HG03442 (cell line): ENCODE results near the gene ACTN4.

Source experiments
- ATAC-seq: cut with Tn5 transposase; IDR thresholded peaks from one replicate; pipeline ENCODE4 v1.9.1; 2021; ENCODE audit warnings: mild to moderate bottlenecking, moderate library complexity; ENCODE audit not compliant: unreplicated experiment

The ACTN4 gene

DNA sequence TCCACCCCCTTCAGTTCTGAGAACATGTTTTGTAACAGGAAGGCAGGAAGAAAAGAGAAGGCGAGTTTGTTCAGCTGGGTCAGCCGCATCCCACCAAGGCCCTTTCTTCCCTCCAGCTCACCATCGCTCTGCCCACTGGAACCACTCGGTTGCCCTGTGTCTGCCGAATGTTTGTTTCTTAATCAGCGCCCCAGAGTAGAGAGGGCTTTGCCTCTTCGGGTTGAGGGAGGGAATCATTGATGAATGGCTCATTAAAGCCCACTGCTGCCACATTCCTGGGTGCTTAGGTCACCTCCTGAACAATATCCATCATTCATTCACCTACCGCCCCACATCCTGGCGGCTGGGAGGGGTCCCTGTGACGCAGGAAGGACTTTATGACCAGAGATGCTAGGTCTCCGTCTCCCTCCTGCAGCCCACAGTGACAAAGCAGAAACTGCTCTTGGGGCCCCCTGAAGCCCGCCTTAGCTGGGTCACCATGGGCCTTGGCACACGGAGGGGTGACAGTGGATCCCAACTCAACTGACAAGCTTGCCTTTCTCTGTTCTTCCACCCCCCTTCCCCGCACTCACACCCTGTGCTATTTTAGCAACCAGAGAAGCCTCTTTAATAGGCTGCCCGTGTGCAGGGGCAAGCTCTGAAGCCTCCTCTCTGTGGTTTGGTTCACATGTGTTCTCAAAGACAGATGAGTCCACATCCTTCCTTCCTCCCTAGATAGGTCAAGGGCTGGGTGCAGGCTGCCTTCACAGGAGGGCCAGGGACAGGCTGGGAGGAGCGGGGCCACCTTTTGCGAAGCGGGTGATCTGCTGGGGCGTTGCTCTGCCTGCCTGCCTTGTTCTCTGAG, 46.2 kb downstream of the ACTN4 start:
- no peak for ATAC-seq

DNA sequence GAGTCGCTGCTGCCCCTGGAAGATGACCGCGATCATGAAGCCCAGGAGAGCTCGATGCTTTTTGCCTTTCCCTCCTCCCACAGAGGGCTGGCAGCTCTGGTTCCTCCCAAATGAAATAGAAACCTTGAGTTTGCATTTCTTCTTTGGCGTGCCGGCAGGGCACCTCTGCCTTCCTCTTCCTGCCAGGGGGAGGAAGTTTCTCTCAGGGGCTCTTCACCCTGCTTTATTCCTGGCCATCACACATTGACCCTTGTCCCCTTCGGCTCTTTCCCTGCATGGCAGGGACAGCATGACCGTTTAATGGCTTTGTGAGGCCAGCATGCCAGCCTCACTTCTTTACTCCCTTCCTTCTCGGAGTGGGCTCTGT, 47.9 kb downstream of the ACTN4 start:
- no peak for ATAC-seq

DNA sequence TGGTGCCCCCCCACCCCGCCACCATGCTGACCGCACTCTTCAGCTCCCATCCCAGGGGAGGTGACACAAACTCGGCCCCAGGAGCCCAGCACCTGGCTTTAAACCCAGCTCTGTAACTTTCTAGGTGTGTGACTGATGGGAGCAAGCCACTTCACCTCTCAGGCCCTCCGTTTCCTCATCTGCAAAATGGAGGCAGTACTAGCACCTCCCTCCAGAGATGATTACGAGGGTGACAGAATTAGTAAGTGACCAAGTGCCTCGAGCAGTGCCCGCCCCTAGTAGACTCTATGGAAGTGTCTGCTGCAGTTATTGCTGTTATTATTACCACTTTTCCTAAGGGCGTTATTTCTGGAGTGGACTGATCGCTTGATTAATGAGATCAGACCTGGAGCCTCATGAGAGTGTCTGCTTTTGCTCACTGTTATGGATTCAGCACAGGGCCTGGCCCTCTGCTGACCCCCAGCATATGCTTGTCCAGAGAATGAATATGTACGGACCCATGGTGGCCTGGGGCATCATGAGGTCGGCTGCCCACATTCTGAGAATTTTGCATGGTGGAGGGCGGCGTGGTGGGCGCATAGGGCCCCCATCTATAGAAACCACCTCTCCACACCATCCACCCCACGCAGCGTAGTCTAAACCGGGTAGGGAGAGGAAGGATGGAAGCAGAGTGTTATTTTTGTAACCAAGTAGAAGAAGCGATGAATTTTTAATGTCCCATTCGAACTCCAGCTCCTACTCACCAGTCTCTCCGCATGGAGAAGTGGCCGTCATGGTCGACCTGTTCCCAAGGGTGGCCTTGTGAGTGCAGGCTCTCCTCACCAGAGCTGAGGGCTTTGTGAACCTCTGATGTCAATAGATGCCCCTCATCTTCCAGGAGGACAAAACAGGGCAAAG, 48.6 kb downstream of the ACTN4 start:
- ATAC-seq, result no peak

DNA sequence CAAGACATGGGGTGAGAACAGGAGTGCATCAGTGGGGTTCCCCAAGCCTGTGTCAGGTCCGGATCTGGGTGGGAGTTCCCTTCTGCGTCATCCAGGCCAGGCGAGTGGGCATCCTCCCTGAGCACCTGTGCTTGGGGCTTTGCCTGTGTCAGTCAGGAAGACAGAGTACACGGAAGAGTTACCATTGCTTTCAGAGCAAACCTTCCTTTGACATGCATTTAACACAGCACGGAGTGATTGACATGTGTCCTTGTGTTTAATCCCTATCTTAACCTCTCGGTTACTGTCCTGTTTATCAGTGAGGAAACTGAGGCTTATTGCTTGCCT, 49.2 kb downstream of the ACTN4 start:
- no peak for ATAC-seq

DNA sequence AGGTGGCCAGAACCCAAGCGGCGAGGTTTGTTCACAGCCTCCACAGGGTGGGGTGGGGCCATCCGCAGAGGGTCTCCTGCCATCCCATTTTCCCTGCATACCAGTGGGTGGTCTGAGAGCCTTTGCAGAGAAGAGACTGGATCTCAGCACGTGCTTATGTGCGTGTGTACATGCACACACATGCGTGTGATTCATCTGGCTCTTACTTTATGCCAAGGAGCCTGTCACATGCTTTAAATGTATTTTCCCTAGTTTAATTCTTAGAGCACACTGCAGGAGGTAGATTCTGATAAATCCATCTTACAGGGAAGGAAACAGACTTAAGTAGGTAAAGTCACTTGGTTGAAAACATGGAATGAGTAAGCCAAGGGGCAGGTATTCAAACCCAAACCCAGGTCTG, 49.7 kb downstream of the ACTN4 start:
- ATAC-seq, result no peak

DNA sequence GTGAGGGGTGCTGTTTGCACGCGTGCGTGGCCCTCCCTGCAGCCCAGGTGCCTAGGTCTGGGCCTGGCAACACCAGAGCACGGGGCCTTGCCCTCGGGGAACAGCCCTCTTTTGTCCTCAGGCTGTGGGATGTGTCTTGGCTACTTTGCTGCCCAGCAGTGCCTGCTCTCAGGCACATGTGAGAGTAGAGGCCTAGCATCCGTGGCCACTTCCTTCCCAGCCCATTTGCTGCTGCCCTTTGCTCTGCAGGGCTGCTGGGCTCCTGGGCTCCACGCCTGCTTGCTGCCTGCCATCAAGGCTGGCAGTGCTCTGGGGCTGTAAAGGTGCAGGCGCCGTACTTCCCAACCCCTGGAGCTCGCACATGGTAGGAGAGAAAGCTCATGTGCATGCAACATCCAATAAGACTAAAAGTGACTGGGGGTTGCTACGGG, 50.2 kb downstream of the ACTN4 start:
- no peak for ATAC-seq

DNA sequence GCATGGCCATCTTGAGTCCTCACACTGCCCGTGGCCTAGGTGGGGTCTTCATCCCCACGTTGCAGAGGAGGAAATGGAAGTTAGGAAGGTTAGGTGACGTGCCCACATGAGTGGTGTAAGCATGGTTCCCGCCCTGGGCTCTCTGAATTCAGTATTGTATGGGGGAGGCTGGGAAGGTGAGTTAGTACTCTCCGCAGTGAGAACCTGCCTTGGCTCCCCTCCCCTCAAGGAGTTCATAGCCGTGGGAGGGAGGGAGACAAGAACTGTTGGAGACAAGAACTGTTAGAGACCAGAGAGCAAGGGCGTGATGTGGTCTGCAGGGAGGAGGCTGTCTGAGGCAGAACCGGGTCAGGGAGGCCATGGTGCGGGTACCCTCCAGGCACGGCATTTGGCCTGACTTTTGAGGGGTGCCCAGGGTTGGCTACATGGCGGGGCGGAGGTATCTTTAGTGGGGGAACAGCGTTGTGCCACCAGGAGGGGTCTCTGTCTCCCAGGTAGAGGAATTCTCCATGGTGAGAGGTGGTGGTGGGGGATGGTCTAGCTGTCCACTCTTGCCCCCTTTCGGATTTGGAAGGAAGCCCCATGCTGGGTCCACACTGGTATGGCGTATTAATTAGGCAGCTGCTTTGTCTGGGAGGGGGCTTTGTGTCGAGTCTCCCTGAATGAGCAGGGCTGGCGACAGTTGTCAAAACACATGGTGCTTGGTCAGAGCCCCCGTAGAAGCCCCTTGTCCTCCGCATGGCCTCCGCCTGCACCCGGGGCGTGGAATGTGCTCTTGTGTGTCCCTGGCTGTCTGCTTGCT, 51.0 kb downstream of the ACTN4 start:
- no peak for ATAC-seq

DNA sequence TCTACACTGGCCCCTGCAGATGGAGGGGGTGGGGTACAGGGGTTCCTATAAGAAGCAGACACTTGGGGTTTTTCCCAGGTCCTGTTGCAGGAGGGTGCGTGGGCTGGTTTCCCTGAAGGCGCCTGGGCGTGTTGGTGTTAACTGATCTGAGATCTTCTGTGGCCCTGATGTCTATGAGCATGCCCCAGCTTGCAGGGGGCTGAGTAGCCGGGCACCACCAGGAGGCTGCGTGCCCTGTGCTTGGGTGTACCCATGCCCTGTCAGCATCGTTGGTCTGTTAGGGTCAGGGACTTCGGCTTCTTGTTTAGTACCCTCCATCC, 51.5 kb downstream of the ACTN4 start:
- no peak for ATAC-seq

DNA sequence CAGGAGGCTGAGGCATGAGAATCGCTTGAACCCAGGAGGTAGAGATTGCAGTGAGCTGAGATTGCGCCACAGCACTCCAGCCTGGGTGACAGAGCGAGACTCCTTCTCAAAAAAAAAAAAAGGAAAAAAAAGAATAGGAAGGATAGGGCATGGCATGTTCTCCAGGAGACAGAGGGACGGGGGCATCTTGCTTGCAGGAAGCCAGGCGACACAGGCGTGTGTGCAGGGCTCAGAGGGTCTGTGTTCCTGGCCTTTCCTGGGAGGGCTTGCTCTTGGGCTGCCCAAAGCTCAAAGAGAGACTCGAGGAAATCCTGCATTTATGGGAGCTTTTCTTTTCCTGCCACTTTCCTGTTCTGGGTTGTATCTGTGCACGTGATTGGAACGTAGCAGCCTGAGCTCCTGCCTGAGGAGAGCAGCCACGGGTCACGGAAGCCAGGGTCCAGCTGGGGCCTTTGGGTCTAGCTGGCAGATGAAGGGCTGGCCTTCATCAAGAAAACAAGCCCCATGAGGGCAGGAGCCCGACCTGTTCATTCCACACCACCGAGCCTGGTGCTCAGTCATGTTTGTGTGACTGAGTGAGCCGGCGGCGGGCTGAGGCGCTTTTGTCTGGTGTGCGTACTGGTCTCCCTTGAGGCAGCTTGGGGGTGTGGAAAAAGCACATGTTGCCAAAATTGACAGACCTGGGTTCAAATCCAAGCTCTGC, 52.3 kb downstream of the ACTN4 start:
- ATAC-seq, result no peak

DNA sequence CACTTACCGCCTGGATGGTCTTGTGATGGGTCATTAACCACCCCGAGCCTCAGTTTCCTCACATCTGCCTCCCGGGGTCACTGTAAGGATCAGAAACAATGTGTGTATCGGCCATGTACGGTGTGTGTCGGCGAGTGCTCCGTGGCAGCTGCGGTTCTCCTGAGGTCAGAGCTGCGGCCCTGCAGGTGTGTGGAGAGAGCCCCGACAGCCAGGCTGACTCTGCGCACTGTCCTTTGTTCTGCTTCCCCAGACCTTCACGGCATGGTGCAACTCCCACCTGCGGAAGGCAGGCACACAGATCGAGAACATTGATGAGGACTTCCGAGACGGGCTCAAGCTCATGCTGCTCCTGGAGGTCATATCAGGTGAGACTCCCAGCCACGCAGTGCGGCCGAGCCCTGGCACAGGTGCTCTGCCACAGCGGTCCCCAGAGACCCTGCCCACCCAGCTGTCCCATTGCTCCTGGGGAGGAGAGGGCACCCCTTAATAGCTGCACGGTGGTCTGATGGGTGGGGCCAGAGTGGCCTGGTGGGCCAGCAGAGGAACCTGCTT, 53.0 kb downstream of the ACTN4 start:
- no peak for ATAC-seq

DNA sequence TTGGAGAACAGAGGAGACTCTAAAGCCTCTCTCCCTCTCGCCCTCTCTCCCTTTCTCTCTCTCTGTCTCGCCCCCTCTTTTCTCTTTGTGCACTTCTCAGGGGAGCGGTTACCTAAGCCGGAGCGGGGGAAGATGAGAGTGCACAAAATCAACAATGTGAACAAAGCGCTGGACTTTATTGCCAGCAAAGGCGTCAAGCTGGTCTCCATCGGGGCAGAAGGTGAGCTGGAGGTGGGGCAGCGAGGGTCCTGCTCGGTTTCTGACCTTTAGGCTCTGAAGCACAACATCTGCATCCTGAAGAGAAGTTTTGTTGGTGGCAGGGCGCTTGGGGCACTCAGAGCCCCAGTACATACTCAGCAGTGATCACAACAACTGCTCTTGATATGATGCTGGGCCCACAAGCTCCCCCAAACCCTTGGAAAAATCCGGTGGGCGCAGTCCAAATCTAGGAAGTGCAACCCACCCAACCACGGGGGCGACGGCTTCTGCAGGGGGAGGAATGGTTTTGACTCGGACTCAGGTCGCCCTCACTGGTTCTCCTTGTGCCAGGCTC, 53.5 kb downstream of the ACTN4 start:
- no peak for ATAC-seq

DNA sequence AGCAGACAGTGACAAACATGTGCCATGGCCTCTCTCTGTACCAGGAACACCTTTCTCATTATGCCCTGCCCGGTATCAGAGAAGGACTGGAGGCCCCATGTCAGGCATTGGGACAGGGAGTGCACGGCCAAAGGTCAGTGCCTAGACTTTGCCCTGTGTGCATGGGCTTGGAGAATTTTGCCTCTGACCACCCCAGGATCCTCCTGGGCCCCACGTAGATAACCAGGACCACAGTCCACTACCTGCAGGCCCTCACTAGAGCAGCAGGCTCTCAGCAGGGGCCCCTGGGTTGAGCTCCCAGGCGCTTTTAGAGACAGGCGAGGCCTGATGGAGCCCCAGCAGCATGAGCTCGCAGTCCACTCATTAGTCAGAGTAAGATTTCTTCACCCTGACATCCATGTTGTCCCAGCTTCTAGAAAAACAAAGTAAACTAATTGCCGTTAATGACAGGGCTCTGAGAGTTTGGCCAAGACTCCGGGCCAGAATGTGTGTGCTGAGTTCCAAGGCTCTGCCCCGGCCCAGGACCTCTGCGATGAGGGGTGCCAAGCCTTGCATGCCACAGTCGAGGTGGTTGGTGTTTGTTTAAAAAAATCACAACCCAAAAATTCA, 54.1 kb downstream of the ACTN4 start:
- ATAC-seq, result no peak

DNA sequence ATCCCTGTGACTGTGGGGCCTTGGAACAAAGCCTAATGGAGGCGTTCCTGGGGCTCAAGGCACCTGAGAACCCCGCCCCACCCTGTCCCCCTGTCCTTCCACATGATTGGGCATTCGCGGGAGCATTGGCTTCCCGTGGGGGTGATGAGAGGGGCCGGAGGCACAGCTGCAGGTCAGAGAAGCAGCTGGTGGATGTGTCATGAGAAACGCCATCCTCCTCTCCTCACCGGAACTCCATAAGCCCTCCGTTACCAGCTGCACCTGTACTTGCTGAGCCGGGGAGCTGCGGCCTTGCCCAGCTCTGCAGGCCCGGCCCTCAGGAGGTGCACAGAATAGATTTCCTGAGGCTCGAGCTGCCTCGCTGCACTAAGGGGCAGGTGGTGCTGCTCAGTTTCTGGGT, 54.8 kb downstream of the ACTN4 start:
- ATAC-seq, result no peak

DNA sequence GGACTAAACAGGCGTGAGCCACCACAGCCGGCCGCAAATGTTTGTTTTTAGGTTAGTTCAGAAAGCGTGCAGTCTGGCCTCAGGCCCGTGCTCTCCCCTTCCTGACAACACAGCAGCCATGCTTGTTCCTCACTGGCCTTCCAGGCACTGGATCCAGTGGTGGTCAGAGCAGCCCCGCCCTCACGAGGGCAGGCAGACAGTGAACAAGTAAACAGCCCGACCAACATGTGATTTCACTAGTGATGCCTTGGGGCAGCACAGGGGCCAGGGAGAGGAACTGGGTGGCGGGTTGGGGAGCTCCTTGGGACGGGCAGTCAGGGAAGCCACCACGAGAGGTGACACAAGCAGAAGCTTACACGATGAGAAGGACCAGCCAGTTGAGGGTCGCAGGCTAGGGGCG, 56.1 kb downstream of the ACTN4 start:
- no peak for ATAC-seq

DNA sequence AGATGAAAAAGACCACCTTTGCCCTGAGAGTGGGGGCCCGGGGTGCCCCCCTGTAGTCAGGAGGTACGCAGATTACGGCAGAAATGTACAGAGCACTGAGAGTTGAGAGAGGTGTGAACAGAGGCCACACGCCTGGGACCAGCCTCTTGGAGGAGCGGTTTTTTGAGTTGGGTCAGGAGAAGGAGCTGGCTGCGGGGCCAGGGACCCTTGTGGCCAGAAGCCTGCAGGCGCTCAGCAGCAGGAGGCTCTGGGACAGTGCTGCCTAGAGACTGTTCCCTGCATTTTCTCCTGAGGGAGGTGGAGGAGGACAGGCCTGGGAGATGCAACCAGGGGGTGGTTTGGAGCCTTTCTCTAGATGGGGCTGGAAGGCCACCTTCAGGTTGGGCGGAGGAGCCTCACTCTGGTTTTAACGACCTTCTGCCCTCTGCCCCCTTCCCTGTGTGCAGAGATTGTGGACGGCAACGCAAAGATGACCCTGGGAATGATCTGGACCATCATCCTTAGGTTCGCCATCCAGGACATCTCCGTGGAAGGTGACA, 57.1 kb downstream of the ACTN4 start:
- ATAC-seq, result no peak

DNA sequence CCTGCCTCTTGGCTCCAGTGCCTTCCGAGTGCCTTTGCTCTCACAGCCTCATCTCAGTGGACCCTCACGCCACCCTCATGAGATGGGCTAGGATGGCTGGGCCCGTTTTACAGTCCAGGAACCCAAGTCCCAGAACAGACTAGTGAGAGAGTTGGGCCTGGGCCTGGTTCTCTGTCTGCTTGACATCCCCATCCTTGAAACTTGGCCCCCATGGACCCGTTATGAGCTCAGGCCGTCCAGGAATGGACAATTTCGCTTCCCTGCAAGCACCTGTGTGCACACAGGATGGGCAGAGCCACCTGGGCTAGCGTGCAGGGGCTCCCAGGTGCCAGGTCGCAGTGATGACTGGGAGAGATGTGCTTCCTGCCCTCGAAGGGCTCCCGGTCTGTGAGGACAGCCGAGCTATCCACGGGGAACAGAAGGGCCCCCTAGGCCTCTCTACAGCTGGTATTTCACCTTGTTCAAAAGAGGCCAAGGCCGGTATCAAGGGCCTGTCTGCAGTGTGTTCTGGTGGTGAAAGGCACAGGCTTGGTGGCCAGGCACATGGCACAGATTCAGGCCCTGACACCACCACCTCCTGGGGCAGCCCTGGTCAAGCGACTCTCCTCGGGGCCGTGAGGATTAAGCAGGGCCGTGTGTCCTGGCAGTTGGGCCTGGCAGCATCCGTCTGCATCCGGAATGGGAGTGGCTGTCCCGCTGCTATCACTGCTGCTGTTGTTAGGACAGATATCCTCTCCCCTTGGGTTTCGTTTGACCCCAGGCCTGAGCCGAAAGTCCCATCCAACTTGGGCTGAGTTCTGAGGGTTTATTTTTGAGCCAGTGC, 58.0 kb downstream of the ACTN4 start:
- no peak for ATAC-seq

DNA sequence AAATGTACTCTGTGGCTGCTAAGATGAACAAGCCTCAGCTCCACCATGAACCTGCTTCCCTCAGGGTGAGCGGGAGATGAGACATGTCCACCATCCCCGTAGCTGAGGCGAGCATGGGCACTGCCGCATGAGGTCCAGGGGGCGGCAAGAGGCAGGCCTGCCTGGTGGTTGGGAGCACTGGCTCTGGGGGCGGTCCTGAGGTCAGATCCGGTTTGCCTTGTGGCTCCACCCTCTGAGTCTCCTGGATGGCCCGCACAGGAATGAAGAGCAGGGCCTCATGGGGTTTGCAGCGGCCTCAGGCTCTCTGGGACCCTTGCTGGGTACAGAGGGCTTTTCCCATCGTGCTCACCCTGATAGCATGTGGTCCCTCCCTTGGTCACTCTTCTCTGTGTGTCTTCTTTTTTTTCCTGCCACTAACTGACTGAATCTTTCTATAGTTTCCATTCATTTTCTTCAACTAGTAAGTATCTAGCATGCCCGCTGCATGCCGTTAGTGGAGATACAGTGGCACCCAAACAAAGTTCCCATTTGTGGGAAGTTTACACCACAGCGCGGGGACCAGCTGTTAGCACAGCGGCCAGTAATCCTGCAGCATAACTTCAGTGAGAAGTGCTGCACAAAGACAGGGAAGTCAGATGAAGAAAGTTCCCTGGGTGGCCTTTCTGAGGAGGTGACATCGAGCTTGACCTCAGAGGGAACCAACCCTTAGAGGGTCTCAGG, 59.5 kb downstream of the ACTN4 start:
- ATAC-seq, result no peak

DNA sequence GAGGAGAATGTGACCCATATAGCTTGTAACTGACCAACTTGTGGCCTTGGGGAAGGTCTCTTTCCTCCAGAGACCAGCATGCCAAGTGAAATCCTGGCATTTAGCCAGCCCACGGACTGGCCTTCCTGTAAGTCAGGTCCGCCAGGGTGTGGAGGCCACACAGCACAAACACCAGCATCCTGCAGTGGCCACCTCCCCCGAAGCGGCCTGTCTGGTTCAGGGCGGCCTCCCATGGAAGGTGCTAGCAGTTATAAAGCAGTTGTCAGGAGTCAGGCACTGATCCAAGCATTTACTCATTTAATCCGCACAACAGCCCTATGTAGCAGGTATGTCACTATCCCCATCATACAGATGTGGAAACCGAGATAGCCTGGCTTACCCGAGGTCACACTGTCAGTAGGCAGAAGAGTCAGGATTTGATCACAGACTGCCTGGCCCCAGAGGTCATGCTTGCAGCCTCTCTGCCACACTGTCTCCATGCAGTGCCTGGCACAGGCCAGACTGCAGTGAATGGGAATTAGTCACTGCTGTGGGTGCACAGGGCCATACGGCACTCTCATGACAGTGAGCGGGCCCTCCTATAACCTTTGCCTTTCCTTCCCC, 60.2 kb downstream of the ACTN4 start:
- no peak for ATAC-seq
